GM23338 (cell line): ENCODE measurements around the gene PPP4R2. TPM values are rescaled to one million over a fixed set of nuclear protein-coding genes. Genes with fewer than 3 reads are reported as not detected.

Source experiments
- ATAC-seq: fragments of 200-7000 bp; cut with Tn5 transposase; 3 replicates; pipeline ENCODE4 v1.9.1; 2020
- DNase-seq: peaks from one replicate; pipeline ENCODE4 v3.0.0-alpha.2; 2015; ENCODE audit warnings: low spot score
- H2AFZ ChIP-seq: fragments of 200-600 bp; sonication (generic); 2 replicates; pipeline ENCODE4 v1.8.0; 2016; ENCODE audit warnings: antibody characterized with exemption, mild to moderate bottlenecking, moderate library complexity
- H3F3A ChIP-seq: fragments of 200-600 bp; sonication (generic); replicated peaks from 2 replicates; pipeline ENCODE4 v1.8.0; 2017; ENCODE audit warnings: antibody characterized with exemption, mixed run types, low read depth
- H3K27ac ChIP-seq: fragments of 200-600 bp; sonication (generic); 2 replicates; pipeline ENCODE4 v1.6.1; 2016; ENCODE audit warnings: low read depth
- H3K27me3 ChIP-seq: fragments of 200-600 bp; sonication (generic); 2 replicates; pipeline ENCODE4 v1.8.0; 2016; ENCODE audit warnings: mild to moderate bottlenecking, mixed run types, moderate library complexity; ENCODE audit not compliant: insufficient read depth
- H3K36me3 ChIP-seq: fragments of 200-600 bp; sonication (generic); 2 replicates; pipeline ENCODE4 v1.8.0; 2016; ENCODE audit warnings: mild to moderate bottlenecking; ENCODE audit not compliant: insufficient read depth
- H3K4me1 ChIP-seq: fragments of 200-600 bp; sonication (generic); 2 replicates; pipeline ENCODE4 v1.8.0; 2016; ENCODE audit warnings: mild to moderate bottlenecking, moderate library complexity; ENCODE audit not compliant: insufficient read depth
- H3K4me2 ChIP-seq: fragments of 200-600 bp; sonication (generic); 2 replicates; pipeline ENCODE4 v1.7.1; 2017; ENCODE audit warnings: mixed run types
- H3K4me3 ChIP-seq: fragments of 200-600 bp; sonication (generic); 2 replicates; pipeline ENCODE4 v1.6.1; 2016; ENCODE audit warnings: mixed run types
- H3K79me2 ChIP-seq: fragments of 200-600 bp; sonication (generic); replicated peaks from 2 replicates; pipeline ENCODE4 v1.8.0; 2017; ENCODE audit warnings: mild to moderate bottlenecking; ENCODE audit not compliant: insufficient read depth
- H3K9me2 ChIP-seq: fragments of 200-600 bp; sonication (generic); 2 replicates; pipeline ENCODE4 v1.8.0; 2017; ENCODE audit not compliant: insufficient read depth
- H4K20me1 ChIP-seq: fragments of 200-600 bp; sonication (generic); replicated peaks from 2 replicates; pipeline ENCODE4 v1.8.0; 2017; ENCODE audit warnings: mild to moderate bottlenecking; ENCODE audit not compliant: insufficient read depth
- H3K27ac Mint-ChIP-seq: 2 replicates; pipeline ENCODE4 v1.8.0; 2020; ENCODE audit warnings: inconsistent platforms, mild to moderate bottlenecking, moderate library complexity, mixed read lengths
- H3K27me3 Mint-ChIP-seq: 3 replicates; pipeline ENCODE4 v1.8.0; 2022; ENCODE audit warnings: low read depth, mild to moderate bottlenecking, moderate library complexity, mixed read lengths, inconsistent platforms; ENCODE audit not compliant: insufficient read depth, poor library complexity
- H3K36me3 Mint-ChIP-seq: 3 replicates; pipeline ENCODE4 v1.8.0; 2021; ENCODE audit warnings: low read depth, mild to moderate bottlenecking, inconsistent platforms, moderate library complexity, mixed read lengths
- H3K4me1 Mint-ChIP-seq: 3 replicates; pipeline ENCODE4 v1.8.0; 2020; ENCODE audit warnings: mild to moderate bottlenecking, inconsistent platforms, mixed read lengths
- H3K4me3 Mint-ChIP-seq: 3 replicates; pipeline ENCODE4 v1.8.0; 2021; ENCODE audit warnings: moderate library complexity, mild to moderate bottlenecking, inconsistent platforms, mixed read lengths
- H3K9me3 Mint-ChIP-seq: 3 replicates; pipeline ENCODE4 v1.8.0; 2020; ENCODE audit warnings: moderate library complexity, mild to moderate bottlenecking, inconsistent platforms, mixed read lengths
- CREB1 ChIP-seq: fragments of 250-450 bp; sonication (Bioruptor Pico); IDR thresholded peaks from 2 replicates; pipeline ENCODE4 v1.5.0; 2020; ENCODE audit warnings: low read depth, mild to moderate bottlenecking, moderate library complexity
- EZH2phosphoT487 ChIP-seq: fragments of 200-600 bp; sonication (generic); IDR thresholded peaks from one replicate; pipeline ENCODE4 v1.8.1; 2018; ENCODE audit warnings: antibody characterized with exemption; ENCODE audit not compliant: unreplicated experiment
- JUNB ChIP-seq: IDR thresholded peaks from one replicate; pipeline ENCODE4 v1.6.1; 2016; ENCODE audit warnings: antibody characterized with exemption; ENCODE audit not compliant: unreplicated experiment
- NANOG ChIP-seq: IDR thresholded peaks from 2 replicates; pipeline ENCODE4 v1.6.1; 2016; ENCODE audit warnings: antibody characterized with exemption, borderline replicate concordance
- POLR2AphosphoS5 ChIP-seq: IDR thresholded peaks from 2 replicates; pipeline ENCODE4 v1.6.1; 2016; ENCODE audit warnings: antibody characterized with exemption, low read depth
- STAT1 ChIP-seq: IDR thresholded peaks from one replicate; pipeline ENCODE4 v1.6.1; 2016; ENCODE audit warnings: antibody characterized with exemption; ENCODE audit not compliant: unreplicated experiment
- ZNF331 ChIP-seq: fragments of 250-450 bp; sonication (Bioruptor Pico); IDR thresholded peaks from 2 replicates; pipeline ENCODE4 v1.5.0; 2020; ENCODE audit warnings: low read depth, mild to moderate bottlenecking, moderate library complexity
- polyA plus RNA-seq: library from polyadenylated mRNA; unstranded; fragments of >200 nt; fragmentation: Nextera tagmentation; extraction: Ambion mirVana; gene quantifications from 2 replicates; pipeline ENCODE4 v1.2.1, GENCODE V29; 2016
- total RNA-seq: library from RNA; depleted of rRNA; stranded (reverse); fragments of >200 nt; shearing (Covaris generic); gene quantifications from 2 replicates; pipeline ENCODE4 v1.2.3, GENCODE V29; 2014
- TF ChIP-seq, protein P1 (sequence below): fragments of 250-450 bp; sonication (Bioruptor Pico); IDR thresholded peaks from 2 replicates; pipeline ENCODE4 v1.5.0; 2020; ENCODE audit warnings: mild to moderate bottlenecking, moderate library complexity
- TF ChIP-seq, protein P2 (sequence below): IDR thresholded peaks from one replicate; pipeline ENCODE4 v1.6.1; 2018; ENCODE audit warnings: antibody characterized with exemption; ENCODE audit not compliant: unreplicated experiment
- TF ChIP-seq, protein P3 (sequence below), 2 experiments: fragments of 200-600 bp in 1 of 2; sonication (generic) in 1 of 2; conservative IDR thresholded peaks; 2 replicates each; pipeline versions ENCODE4 v1.5.1 to v1.6.1; 2016 to 2017; ENCODE audit warnings: antibody characterized with exemption in 2 of 2, low read depth in 2 of 2, mild to moderate bottlenecking in 2 of 2, moderate library complexity in 1 of 2

PPP4R2 gene
- total and polyA plus RNA-seq, 2 experiments from 2014 or later = 62.7 to 117 TPM

DNA sequence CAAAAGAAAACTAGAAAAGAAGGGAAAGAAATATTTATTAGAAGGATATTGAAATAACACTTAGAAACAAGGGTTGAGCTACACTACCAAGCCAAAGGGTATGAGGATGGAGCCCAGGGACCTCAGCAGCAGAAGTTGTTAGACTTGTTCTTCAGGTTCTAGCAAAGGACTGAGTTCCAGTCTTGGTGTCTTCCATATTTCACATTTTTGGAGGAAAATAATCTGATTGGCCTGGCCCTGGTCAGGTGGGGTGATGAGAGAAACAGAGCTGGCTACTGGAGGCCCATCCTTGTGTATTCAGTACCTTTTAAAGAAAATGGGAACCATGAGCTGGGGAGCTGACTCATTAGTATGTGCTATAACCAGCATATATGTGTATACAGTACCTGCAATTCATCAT is 28.2 kb downstream of the PPP4R2 start (continued):
- TF ChIP-seq, protein P1, sequence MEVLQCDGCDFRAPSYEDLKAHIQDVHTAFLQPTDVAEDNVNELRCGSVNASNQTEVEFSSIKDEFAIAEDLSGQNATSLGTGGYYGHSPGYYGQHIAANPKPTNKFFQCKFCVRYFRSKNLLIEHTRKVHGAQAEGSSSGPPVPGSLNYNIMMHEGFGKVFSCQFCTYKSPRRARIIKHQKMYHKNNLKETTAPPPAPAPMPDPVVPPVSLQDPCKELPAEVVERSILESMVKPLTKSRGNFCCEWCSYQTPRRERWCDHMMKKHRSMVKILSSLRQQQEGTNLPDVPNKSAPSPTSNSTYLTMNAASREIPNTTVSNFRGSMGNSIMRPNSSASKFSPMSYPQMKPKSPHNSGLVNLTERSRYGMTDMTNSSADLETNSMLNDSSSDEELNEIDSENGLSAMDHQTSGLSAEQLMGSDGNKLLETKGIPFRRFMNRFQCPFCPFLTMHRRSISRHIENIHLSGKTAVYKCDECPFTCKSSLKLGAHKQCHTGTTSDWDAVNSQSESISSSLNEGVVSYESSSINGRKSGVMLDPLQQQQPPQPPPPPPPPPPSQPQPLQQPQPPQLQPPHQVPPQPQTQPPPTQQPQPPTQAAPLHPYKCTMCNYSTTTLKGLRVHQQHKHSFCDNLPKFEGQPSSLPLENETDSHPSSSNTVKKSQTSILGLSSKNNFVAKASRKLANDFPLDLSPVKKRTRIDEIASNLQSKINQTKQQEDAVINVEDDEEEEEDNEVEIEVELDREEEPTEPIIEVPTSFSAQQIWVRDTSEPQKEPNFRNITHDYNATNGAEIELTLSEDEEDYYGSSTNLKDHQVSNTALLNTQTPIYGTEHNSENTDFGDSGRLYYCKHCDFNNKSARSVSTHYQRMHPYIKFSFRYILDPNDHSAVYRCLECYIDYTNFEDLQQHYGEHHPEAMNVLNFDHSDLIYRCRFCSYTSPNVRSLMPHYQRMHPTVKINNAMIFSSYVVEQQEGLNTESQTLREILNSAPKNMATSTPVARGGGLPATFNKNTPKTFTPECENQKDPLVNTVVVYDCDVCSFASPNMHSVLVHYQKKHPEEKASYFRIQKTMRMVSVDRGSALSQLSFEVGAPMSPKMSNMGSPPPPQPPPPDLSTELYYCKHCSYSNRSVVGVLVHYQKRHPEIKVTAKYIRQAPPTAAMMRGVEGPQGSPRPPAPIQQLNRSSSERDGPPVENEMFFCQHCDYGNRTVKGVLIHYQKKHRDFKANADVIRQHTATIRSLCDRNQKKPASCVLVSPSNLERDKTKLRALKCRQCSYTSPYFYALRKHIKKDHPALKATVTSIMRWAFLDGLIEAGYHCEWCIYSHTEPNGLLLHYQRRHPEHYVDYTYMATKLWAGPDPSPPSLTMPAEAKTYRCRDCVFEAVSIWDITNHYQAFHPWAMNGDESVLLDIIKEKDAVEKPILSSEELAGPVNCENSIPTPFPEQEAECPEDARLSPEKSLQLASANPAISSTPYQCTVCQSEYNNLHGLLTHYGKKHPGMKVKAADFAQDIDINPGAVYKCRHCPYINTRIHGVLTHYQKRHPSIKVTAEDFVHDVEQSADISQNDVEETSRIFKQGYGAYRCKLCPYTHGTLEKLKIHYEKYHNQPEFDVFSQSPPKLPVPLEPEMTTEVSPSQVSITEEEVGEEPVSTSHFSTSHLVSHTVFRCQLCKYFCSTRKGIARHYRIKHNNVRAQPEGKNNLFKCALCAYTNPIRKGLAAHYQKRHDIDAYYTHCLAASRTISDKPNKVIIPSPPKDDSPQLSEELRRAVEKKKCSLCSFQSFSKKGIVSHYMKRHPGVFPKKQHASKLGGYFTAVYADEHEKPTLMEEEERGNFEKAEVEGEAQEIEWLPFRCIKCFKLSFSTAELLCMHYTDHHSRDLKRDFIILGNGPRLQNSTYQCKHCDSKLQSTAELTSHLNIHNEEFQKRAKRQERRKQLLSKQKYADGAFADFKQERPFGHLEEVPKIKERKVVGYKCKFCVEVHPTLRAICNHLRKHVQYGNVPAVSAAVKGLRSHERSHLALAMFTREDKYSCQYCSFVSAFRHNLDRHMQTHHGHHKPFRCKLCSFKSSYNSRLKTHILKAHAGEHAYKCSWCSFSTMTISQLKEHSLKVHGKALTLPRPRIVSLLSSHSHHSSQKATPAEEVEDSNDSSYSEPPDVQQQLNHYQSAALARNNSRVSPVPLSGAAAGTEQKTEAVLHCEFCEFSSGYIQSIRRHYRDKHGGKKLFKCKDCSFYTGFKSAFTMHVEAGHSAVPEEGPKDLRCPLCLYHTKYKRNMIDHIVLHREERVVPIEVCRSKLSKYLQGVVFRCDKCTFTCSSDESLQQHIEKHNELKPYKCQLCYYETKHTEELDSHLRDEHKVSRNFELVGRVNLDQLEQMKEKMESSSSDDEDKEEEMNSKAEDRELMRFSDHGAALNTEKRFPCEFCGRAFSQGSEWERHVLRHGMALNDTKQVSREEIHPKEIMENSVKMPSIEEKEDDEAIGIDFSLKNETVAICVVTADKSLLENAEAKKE = no peak
- TF ChIP-seq ZNF331 (CRISPR knock-in tag) = no peak
- no peak for TF ChIP-seq JUNB

DNA sequence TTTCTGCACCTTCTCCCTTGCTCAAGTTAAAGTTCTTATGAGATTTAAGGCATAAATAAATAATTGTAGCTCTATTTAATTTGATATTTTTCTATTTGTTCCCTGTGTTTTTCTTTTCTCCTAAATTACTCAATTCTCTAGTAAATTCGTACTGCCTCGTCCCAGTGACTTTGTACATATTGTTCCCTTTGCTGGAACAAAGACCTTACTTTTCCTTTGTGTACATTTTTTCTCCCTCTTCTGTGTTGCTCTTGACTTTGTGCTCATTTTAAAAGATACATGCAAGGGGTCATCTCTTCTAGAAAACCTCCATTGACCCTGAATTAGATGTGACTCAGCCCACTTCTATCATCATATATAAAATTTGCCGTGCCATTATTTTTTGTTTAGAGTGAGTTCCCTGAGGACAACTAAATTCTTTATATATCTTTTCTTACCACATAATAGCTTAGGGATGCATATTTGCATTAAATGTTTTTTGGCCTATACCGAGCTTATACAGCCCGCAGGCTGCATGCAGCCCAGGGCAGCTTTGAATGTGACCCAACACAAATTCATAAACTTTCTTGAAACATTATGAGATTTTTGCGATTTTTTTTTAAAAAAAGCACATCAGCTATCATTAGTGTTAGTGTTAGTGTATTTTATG is 29.6 kb downstream of the PPP4R2 start:
- ATAC-seq = no peak
- no peaks in the 10 kb centered on the region; the same call in 1 of the 2 replicates for H3K79me2 ChIP-seq
- no peak for TF ChIP-seq ZNF331 (CRISPR knock-in tag)
- no peak for TF ChIP-seq EZH2phosphoT487
- no peak for TF ChIP-seq STAT1
- TF ChIP-seq, protein P2, sequence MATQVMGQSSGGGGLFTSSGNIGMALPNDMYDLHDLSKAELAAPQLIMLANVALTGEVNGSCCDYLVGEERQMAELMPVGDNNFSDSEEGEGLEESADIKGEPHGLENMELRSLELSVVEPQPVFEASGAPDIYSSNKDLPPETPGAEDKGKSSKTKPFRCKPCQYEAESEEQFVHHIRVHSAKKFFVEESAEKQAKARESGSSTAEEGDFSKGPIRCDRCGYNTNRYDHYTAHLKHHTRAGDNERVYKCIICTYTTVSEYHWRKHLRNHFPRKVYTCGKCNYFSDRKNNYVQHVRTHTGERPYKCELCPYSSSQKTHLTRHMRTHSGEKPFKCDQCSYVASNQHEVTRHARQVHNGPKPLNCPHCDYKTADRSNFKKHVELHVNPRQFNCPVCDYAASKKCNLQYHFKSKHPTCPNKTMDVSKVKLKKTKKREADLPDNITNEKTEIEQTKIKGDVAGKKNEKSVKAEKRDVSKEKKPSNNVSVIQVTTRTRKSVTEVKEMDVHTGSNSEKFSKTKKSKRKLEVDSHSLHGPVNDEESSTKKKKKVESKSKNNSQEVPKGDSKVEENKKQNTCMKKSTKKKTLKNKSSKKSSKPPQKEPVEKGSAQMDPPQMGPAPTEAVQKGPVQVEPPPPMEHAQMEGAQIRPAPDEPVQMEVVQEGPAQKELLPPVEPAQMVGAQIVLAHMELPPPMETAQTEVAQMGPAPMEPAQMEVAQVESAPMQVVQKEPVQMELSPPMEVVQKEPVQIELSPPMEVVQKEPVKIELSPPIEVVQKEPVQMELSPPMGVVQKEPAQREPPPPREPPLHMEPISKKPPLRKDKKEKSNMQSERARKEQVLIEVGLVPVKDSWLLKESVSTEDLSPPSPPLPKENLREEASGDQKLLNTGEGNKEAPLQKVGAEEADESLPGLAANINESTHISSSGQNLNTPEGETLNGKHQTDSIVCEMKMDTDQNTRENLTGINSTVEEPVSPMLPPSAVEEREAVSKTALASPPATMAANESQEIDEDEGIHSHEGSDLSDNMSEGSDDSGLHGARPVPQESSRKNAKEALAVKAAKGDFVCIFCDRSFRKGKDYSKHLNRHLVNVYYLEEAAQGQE = no peak
- TF ChIP-seq CREB1 (CRISPR knock-in tag) = no peak
- TF ChIP-seq NANOG = no peak
- TF ChIP-seq, protein P3, sequence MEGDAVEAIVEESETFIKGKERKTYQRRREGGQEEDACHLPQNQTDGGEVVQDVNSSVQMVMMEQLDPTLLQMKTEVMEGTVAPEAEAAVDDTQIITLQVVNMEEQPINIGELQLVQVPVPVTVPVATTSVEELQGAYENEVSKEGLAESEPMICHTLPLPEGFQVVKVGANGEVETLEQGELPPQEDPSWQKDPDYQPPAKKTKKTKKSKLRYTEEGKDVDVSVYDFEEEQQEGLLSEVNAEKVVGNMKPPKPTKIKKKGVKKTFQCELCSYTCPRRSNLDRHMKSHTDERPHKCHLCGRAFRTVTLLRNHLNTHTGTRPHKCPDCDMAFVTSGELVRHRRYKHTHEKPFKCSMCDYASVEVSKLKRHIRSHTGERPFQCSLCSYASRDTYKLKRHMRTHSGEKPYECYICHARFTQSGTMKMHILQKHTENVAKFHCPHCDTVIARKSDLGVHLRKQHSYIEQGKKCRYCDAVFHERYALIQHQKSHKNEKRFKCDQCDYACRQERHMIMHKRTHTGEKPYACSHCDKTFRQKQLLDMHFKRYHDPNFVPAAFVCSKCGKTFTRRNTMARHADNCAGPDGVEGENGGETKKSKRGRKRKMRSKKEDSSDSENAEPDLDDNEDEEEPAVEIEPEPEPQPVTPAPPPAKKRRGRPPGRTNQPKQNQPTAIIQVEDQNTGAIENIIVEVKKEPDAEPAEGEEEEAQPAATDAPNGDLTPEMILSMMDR (conservative IDR thresholded peaks at IDR 0.05; ENCODE audit: low read depth in 2 of 2) = no peak
- no peak for TF ChIP-seq POLR2AphosphoS5

More for the DNA sequence above, 29.6 kb downstream of the PPP4R2 start:
- Histone ChIP-seq H3K9me2 (no peaks in the 10 kb centered on the region), H3K4me3 (no peak overlapping the region), H2AFZ (no peak overlapping the region), H3F3A (no peaks in the 10 kb centered on the region), H3K36me3 (no peaks in the 10 kb centered on the region), H4K20me1 (peaks cover 27% of the 10 kb centered on the region), H3K4me2 (peak overlapping the region; percentile 63; the same call in 1 of the 2 replicates), H3K27me3 (no peaks in the 10 kb centered on the region), H3K4me1 (peaks cover 48% of the 10 kb centered on the region), H3K27ac (0 out of 2 replicates have a peak overlapping the region, but pooled peaks have one; percentile 24)
- Mint-ChIP-seq H3K9me3 (no peaks in the 10 kb centered on the region), H3K4me3 (no peak overlapping the region), H3K27ac (peak overlapping the region; percentile 38), H3K36me3 (peaks cover 12% of the 10 kb centered on the region; the same call in 2 of the 3 replicates), H3K4me1 (peaks cover 59% of the 10 kb centered on the region), H3K27me3 (peaks cover 5% of the 10 kb centered on the region)
- DNase-seq = no peak
